Right lobe of liver (tissue), 6 donors: ENCODE measurements around the gene STON2. TPM values are rescaled to one million over a fixed set of nuclear protein-coding genes. Genes with fewer than 3 reads are reported as not detected.
A peak's percentile ranks its signal among the peaks of the same experiment; 100 is the strongest.

ENCODE experiments used
- ATAC-seq, 4 donors: fragments of 200-7000 bp; cut with Tn5 transposase; one replicate each; pipeline ENCODE4 v1.9.1; 2020; ENCODE audit warnings: mild to moderate bottlenecking in 4 of 4, moderate library complexity in 4 of 4
- DNase-seq, 3 donors: peaks; one replicate each; pipeline ENCODE4 v3.0.0-alpha.2; 2020
- H3K27ac ChIP-seq, 3 donors: fragments of 200-600 bp; one replicate each; pipeline ENCODE4 v1.8.0; 2022
- H3K27me3 ChIP-seq, 2 donors: fragments of 200-600 bp; one replicate each; pipeline ENCODE4 v1.8.0; 2022
- H3K36me3 ChIP-seq, 4 donors: fragments of 200-600 bp; sonication (generic) in 1 of 4; one replicate each; pipeline versions ENCODE4 v1.5.1 to v1.8.0; 2017 to 2022; ENCODE audit warnings: control low read depth in 1 of 4
- H3K4me1 ChIP-seq, 4 donors: fragments of 200-600 bp; sonication (generic) in 1 of 4; one replicate each; pipeline versions ENCODE4 v1.5.1 to v1.8.0; 2017 to 2022; ENCODE audit warnings: control low read depth in 1 of 4
- H3K4me3 ChIP-seq, 3 donors: fragments of 200-600 bp; one replicate each; pipeline ENCODE4 v1.8.0; 2022
- H3K9me3 ChIP-seq, 4 donors: fragments of 200-600 bp; sonication (generic) in 1 of 4; one replicate each; pipeline versions ENCODE4 v1.5.1 to v1.8.0; 2017 to 2022; ENCODE audit warnings: control low read depth in 1 of 4
- POLR2A ChIP-seq: fragments of 450-650 bp; IDR thresholded peaks from one replicate; pipeline ENCODE4 v1.6.1; 2017; ENCODE audit warnings: antibody characterized with exemption, mild to moderate bottlenecking
- WGBS: methylation state at CpG from one replicate; pipeline ENCODE4 v1.1.6; 2018; ENCODE audit warnings: low coverage, low lambda C conversion rate; ENCODE audit not compliant: insufficient coverage; ENCODE audit errors: missing lambda C conversion rate; 5-methylcytosine and 5-hydroxymethylcytosine counted together
- intact Hi-C, 2 donors: fragments of 100-400 bp; cut with DNase I; formaldehyde crosslinking; loops; one replicate each; pipeline versions ENCODE4 v1.11.2 to v1.14.1; 2022
- total RNA-seq, 6 experiments: library from RNA; depleted of rRNA in 2 of 6; stranded (reverse); fragments of >200 nt in 2 of 6; fragmentation: NEBNext Ultra II Directional in 3 of 6; extraction: Animal tissue kit (Norgen Biotek cat#: 25700) in 3 of 6; gene quantifications; one replicate each; pipeline versions ENCODE4 v1.1.0 to v1.2.4, GENCODE V29; 2016 to 2023
- TF ChIP-seq, protein P1 (sequence below), 4 donors: fragments of 200-600 bp in 3 of 4; fragments of 450-650 bp in 1 of 4; IDR thresholded peaks; one replicate each; pipeline versions ENCODE4 v1.5.1 to v1.8.0; 2016 to 2022; ENCODE audit warnings: antibody characterized with exemption in 4 of 4, mild to moderate bottlenecking in 2 of 4
- donor health status: DM: no; HTN: yes; CAD: no.
- donor health status: DM: no; HTN: no; CAD: no.
- donor health status: DM: no; HTN: no; CAD: no.
- donor health status: DM: no; HTN: yes; CAD: no.
- donor health status: DM: no; HTN: yes; CAD: no.

STON2 gene
- total RNA-seq, 6 experiments from 2014 or later = 4.9 to 23.7 (median 10.7) TPM

DNA sequence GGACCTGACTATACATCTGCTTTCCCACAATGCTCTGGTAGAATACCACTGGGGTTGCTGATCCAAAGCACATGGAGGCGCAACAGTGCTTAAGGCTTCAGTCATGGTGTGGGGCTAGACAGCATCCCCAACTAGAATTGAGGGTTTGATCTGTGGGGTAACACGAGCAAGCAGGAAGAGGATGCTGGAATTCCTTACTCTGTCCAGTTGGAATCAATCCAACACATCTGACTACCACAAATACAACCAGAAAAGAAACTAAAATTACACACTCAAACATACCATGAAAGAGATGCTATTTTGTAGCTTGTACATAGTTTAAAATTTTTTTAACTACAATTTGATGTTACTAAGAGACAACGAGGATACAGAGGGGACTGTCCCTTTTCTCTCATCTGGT, 138.9 kb downstream of the STON2 start:
- ATAC-seq (no peak), DNase-seq (no peak)
- H3K27ac ChIP-seq = no peak overlapping the region
- H3K9me3 ChIP-seq = no peaks in the 10 kb centered on the region
- WGBS = 47% methylated on average over 2 of the region's 3 CpGs
- no peaks in the 10 kb centered on the region for H3K27me3 ChIP-seq
- intact Hi-C loops = no loop called here
- H3K4me3 ChIP-seq = no peak overlapping the region
- no peak for TF ChIP-seq POLR2A
- TF ChIP-seq, protein P1, sequence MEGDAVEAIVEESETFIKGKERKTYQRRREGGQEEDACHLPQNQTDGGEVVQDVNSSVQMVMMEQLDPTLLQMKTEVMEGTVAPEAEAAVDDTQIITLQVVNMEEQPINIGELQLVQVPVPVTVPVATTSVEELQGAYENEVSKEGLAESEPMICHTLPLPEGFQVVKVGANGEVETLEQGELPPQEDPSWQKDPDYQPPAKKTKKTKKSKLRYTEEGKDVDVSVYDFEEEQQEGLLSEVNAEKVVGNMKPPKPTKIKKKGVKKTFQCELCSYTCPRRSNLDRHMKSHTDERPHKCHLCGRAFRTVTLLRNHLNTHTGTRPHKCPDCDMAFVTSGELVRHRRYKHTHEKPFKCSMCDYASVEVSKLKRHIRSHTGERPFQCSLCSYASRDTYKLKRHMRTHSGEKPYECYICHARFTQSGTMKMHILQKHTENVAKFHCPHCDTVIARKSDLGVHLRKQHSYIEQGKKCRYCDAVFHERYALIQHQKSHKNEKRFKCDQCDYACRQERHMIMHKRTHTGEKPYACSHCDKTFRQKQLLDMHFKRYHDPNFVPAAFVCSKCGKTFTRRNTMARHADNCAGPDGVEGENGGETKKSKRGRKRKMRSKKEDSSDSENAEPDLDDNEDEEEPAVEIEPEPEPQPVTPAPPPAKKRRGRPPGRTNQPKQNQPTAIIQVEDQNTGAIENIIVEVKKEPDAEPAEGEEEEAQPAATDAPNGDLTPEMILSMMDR (IDR thresholded peaks at IDR 0.05) = no peak
- no peaks in the 10 kb centered on the region for H3K36me3 ChIP-seq
- no peaks in the 10 kb centered on the region for H3K4me1 ChIP-seq

DNA sequence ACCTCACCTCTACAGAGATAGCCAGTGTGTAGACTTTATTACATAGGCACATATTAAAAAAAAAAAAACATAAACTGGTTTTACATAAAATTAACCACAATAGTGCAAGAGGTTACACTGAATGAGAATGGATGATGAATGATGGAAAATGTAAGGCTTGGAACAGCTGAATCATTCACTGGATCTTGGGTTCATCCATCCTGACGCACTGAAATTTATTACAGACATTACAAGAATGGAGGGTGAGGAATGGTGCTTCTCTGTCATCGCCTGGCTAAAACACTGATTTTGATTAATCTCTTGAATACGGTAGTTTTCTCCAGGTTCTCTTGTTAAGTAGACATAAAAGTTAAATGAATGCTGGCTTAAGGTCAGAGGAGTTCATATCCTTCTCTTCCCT, 139.4 kb downstream of the STON2 start:
- TF ChIP-seq POLR2A = no peak
- TF ChIP-seq, protein P1 (IDR thresholded peaks at IDR 0.05) = no peak
- H3K4me1 ChIP-seq = no peaks in the 10 kb centered on the region
- WGBS = 87% methylated on average over 3 of the region's 3 CpGs
- ATAC-seq = no peak
- no peaks in the 10 kb centered on the region for H3K9me3 ChIP-seq
- H3K4me3 ChIP-seq = no peak overlapping the region
- no peaks in the 10 kb centered on the region for H3K27me3 ChIP-seq
- intact Hi-C loops = no loop called here
- no peak overlapping the region for H3K27ac ChIP-seq
- no peaks in the 10 kb centered on the region for H3K36me3 ChIP-seq
- no peak for DNase-seq

DNA sequence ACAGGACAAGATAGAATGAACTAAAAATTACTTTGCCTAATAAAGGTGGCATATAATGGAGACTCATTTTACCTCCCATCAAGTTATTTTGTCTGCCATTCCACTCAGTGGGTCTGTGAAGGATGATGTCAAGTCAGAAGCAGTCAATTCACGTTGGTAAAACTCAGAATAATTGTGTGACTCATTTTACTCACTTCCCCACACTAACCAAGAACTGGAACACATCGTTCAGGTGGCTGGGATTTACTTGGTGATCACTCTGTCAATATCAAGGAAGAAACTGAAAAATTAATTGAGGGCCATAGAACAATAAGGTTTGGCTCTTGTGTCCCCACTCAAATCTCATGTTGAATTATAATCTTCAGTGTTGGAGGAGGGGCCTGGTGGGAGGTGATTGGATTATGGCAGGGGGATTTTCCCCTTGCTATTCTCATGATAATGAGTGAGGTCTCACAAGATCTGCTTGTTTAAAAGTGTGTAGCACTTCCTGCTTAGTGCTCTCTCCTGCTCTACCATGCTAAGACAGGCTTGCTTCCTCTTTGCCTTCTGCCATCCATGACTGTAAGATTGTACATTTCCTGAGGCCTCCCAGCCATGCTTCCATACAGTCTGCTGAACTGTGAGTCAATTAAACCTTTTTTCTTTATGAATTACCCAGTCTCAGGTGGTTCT, 143.7 kb downstream of the STON2 start:
- ATAC-seq (peak in 1 of 4 donors; percentile 22), DNase-seq (no peak)
- intact Hi-C loops = no loop called here
- H3K36me3 ChIP-seq = no peaks in the 10 kb centered on the region
- no peaks in the 10 kb centered on the region for H3K4me1 ChIP-seq
- TF ChIP-seq POLR2A = no peak
- TF ChIP-seq, protein P1 (IDR thresholded peaks at IDR 0.05) = no peak
- H3K9me3 ChIP-seq = no peaks in the 10 kb centered on the region
- no peaks in the 10 kb centered on the region for H3K27me3 ChIP-seq
- WGBS = 66% methylated on average over 2 of the region's 2 CpGs
- H3K27ac ChIP-seq = no peak overlapping the region
- no peak overlapping the region for H3K4me3 ChIP-seq

DNA sequence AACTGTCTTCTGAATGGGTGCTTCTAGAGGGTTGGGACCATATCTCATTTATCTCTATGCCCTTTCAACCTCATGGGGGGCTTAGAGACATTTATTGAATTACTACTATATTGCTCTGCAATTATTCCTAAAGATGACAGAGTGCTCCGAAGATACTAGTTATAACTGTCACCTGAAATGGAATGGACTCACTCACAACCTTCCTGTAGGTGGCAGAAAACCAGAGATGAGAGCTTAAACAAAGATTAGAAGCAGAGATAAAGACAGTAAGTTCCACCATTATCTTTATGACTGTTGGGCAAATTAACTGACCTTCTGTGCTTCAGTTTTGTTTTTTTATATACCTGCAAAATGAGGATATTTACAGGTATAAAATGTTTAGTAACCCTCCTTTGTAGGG, 147.8 kb downstream of the STON2 start:
- no peak for DNase-seq
- no peaks in the 10 kb centered on the region for H3K9me3 ChIP-seq
- H3K36me3 ChIP-seq = no peaks in the 10 kb centered on the region
- H3K27me3 ChIP-seq = no peaks in the 10 kb centered on the region
- no peak overlapping the region for H3K4me3 ChIP-seq
- TF ChIP-seq, protein P1 (IDR thresholded peaks at IDR 0.05) = peak in 2 of 4 donors; percentile 12 to 22
- no peak for TF ChIP-seq POLR2A
- WGBS = 79% methylated on average over 1 of the region's 1 CpG
- intact Hi-C loops = no loop called here
- no peak for ATAC-seq
- no peak overlapping the region for H3K27ac ChIP-seq
- H3K4me1 ChIP-seq = no peaks in the 10 kb centered on the region
